HFF-Myc (cell line): ENCODE data around the gene NEURL3.
A peak's percentile ranks its signal among the peaks of the same experiment; 100 is the strongest.

Experiments used
- DNase-seq: peaks from one replicate; pipeline ENCODE4 v3.0.0-alpha.2; 2011; ENCODE audit warnings: low read depth; ENCODE audit errors: extremely low read depth
- H3K4me3 ChIP-seq: replicated peaks from 2 replicates; pipeline ENCODE4 v1.5.1; 2011; ENCODE audit warnings: low read depth, mild to moderate bottlenecking, control low read depth, low read length
- CTCF ChIP-seq: IDR thresholded peaks from 2 replicates; pipeline ENCODE4 v1.5.1; 2012; ENCODE audit warnings: mild to moderate bottlenecking, low read depth, low read length, control low read depth; ENCODE audit errors: missing control alignments

Gene NEURL3

GRCh38 chr2:96509847-96510230 is 4.7 kb upstream of the NEURL3 start:
- no peak for DNase-seq
- no peak overlapping the region for H3K4me3 ChIP-seq
- no peak for TF ChIP-seq CTCF

DNA sequence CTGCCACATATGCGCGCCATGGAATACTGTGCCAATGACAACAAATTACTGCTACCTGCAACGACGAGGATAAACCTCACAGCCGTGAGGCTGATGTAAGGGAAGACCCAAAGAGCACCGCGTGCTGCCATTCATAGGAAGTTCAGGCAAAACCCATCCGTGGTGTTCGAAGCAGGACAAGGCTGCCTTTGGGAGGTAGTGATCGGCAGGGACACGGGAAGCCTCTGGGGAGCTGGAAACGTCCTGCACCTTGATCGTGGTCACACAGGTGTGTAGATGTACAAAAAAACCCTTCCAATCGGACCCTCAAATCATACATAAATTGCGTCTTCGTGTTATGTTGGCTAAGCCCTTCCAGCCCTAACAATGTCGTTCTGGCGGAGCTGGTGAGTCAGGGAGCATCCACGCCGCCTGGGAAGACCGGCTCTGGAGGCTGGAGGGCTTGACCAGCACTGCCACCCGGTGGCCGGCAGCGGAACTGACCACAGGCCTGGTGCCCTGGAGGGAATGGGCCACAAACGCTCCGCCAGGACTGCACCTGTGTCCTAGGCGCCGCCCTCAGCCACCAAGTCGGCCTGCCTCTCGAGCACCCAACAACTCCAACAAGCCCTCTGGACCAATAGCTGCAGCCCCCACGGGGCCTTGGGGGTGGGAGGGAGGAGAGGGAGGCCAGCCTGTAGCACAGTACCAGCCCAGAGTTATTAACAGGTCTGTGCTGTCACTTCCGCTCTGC is 4.1 kb upstream of the NEURL3 start:
- no peak overlapping the region for H3K4me3 ChIP-seq
- DNase-seq, result peak; percentile 65
- peak; percentile 95 for TF ChIP-seq CTCF

- no peak for DNase-seq
- TF ChIP-seq CTCF, result no peak
- H3K4me3 ChIP-seq, result no peak overlapping the region
Observed at GRCh38 chr2:96508521-96509113, 3.5 kb upstream of the NEURL3 start.

GRCh38 chr2:96507957-96508520 is 2.9 kb upstream of the NEURL3 start:
- no peak overlapping the region for H3K4me3 ChIP-seq
- DNase-seq, result no peak
- TF ChIP-seq CTCF, result peak; percentile 91

DNA sequence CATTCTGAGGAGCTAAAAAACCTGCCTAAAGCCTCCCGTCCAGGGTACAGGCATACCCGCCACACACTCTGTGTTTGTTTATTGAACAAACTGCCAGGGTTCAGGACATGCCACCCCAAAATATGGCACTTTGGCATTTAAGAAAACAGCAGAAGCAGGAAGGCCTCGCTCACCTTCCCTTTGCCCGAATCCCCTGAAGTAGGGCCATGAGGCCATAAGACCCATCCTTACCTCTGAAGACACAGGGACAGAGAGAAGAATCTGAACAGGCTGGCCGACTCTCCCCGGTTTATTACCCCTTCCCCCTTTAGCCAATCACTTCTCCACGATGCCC is 1.7 kb upstream of the NEURL3 start:
- no peak for DNase-seq
- no peak for TF ChIP-seq CTCF
- H3K4me3 ChIP-seq, result no peak overlapping the region

GRCh38 chr2:96506016-96506906 is 1.1 kb upstream of the NEURL3 start:
- H3K4me3 ChIP-seq, result no peak overlapping the region
- TF ChIP-seq CTCF, result no peak
- no peak for DNase-seq
